HepG2 (cell line): ENCODE data around the gene AMOTL1. TPM values are rescaled to one million over a fixed set of nuclear protein-coding genes. Genes with fewer than 3 reads are reported as not detected.

Experiments used
- ATAC-seq: fragments of 200-7000 bp; cut with Tn5 transposase; 3 replicates; pipeline ENCODE4 v1.9.1; 2020; ENCODE audit warnings: mild to moderate bottlenecking, moderate library complexity
- BruUV-seq: library from RNA; stranded (reverse); fragments of 400-500 nt; replicated peaks from 2 replicates; lab custom pipeline; 2021; lab: Mats Ljungman, UMichigan
- CTCF ChIA-PET: fragments of 300-600 bp; formaldehyde crosslinking; extraction: SDS; loops from one replicate; lab custom pipeline; 2021; ENCODE audit warnings: low total read pairs, inconsistent platforms, low intra/inter-chr PET ratio; lab: Yijun Ruan, JAX
- POLR2A ChIA-PET: fragments of 350-600 bp; sonication (Branson Sonifier 250); formaldehyde crosslinking; loops from one replicate; lab custom pipeline; 2020; ENCODE audit warnings: antibody characterized with exemption, inconsistent platforms; lab: Yijun Ruan, JAX
- DNase-seq: peaks from one replicate; pipeline ENCODE4 v3.0.0-alpha.2; 2015; ENCODE audit warnings: low spot score
- FAIRE-seq: peaks from 3 replicates; lab custom pipeline; 2011; peaks lifted over from hg19 to GRCh38; lab: Jason Lieb, UNC
- H2AFZ ChIP-seq: one replicate; pipeline ENCODE4 v1.6.1; 2011; ENCODE audit warnings: low read length, inconsistent platforms
- H3K27ac ChIP-seq: fragments of 300-600 bp; 3 replicates; pipeline ENCODE4 v1.8.0; 2011; ENCODE audit warnings: mixed run types, mild to moderate bottlenecking, mixed read lengths, low read length, inconsistent platforms; ENCODE audit not compliant: insufficient read depth; ENCODE audit errors: extremely low read length
- H3K27me3 ChIP-seq, 2 experiments: fragments of 200-600 bp in 1 of 2; 2 replicates in 1 of 2; 3 replicates in 1 of 2; pipeline versions ENCODE4 v1.6.0 to v1.8.0; 2011; ENCODE audit warnings: low read length in 2 of 2, mild to moderate bottlenecking in 2 of 2, moderate library complexity in 2 of 2, inconsistent platforms in 1 of 2; ENCODE audit not compliant: insufficient read depth in 2 of 2, control insufficient read depth in 1 of 2
- H3K36me3 ChIP-seq, 2 experiments: fragments of 200-600 bp in 1 of 2; replicated peaks in 1 of 2; 2 replicates in 1 of 2; 3 replicates in 1 of 2; pipeline versions ENCODE4 v1.5.1 to v1.8.0; 2011; ENCODE audit warnings: low read length in 2 of 2, inconsistent platforms in 1 of 2; ENCODE audit not compliant: insufficient read depth in 2 of 2, control insufficient read depth in 1 of 2
- H3K4me1 ChIP-seq: 2 replicates; pipeline ENCODE4 v1.5.1; 2012; ENCODE audit warnings: low read length, inconsistent platforms; ENCODE audit not compliant: insufficient read depth
- H3K4me2 ChIP-seq: 2 replicates; pipeline ENCODE4 v1.6.0; 2011; ENCODE audit warnings: low read depth, low read length, inconsistent platforms
- H3K4me3 ChIP-seq, 3 experiments: fragments of 200-600 bp in 1 of 3; sonication (generic), shearing (Covaris generic) in 1 of 3; replicated peaks in 1 of 3; 2 replicates each; pipeline ENCODE4 v1.5.1; 2011 to 2016; ENCODE audit warnings: low read length in 3 of 3, inconsistent platforms in 2 of 3, low read depth in 2 of 3, mild to moderate bottlenecking in 2 of 3, control low read depth in 1 of 3, mixed read lengths in 1 of 3; ENCODE audit not compliant: insufficient read depth in 1 of 3
- H3K79me2 ChIP-seq: one replicate; pipeline ENCODE4 v1.6.1; 2011; ENCODE audit warnings: low read length, inconsistent platforms; ENCODE audit not compliant: insufficient read depth
- H3K9ac ChIP-seq: 2 replicates; pipeline ENCODE4 v1.6.0; 2011; ENCODE audit warnings: mild to moderate bottlenecking, low read depth, low read length, inconsistent platforms; ENCODE audit not compliant: insufficient read depth
- H3K9me3 ChIP-seq: 2 replicates; pipeline ENCODE4 v1.5.1; 2012; ENCODE audit warnings: mild to moderate bottlenecking, low read length
- H4K20me1 ChIP-seq: 2 replicates; pipeline ENCODE4 v1.6.0; 2011; ENCODE audit warnings: inconsistent platforms, mild to moderate bottlenecking, low read length, moderate library complexity; ENCODE audit not compliant: insufficient read depth
- BCL3 ChIP-seq: sonication (generic); formaldehyde crosslinking; IDR thresholded peaks from 2 replicates; pipeline ENCODE4 v1.5.1; 2020; ENCODE audit warnings: mild to moderate bottlenecking, missing genetic modification reagents, moderate library complexity
- BORCS8-MEF2B ChIP-seq: sonication (generic); formaldehyde crosslinking; IDR thresholded peaks from 2 replicates; pipeline ENCODE4 v1.8.0; 2022; ENCODE audit warnings: mild to moderate bottlenecking, missing genetic modification reagents
- HNF1B ChIP-seq: sonication (generic); formaldehyde crosslinking; IDR thresholded peaks from 2 replicates; pipeline ENCODE4 v1.5.1; 2020; ENCODE audit warnings: mild to moderate bottlenecking, moderate library complexity, missing genetic modification reagents
- HNRNPUL1 ChIP-seq: fragments of 200-400 bp; formaldehyde crosslinking; IDR thresholded peaks from 2 replicates; pipeline ENCODE4 v1.6.1; 2017; ENCODE audit warnings: low read depth, mild to moderate bottlenecking, low read length, moderate library complexity
- LBX2 ChIP-seq: sonication (generic); formaldehyde crosslinking; IDR thresholded peaks from 2 replicates; pipeline ENCODE4 v1.5.0; 2020; ENCODE audit warnings: missing genetic modification reagents, mild to moderate bottlenecking, borderline replicate concordance
- MAZ ChIP-seq, 2 experiments: sonication (generic) in 1 of 2; formaldehyde crosslinking in 1 of 2; IDR thresholded peaks; 2 replicates each; pipeline versions ENCODE4 v1.5.0 to v1.6.1; 2012 to 2020; ENCODE audit warnings: low read depth in 2 of 2, mild to moderate bottlenecking in 2 of 2, borderline replicate concordance in 1 of 2, improper control_type of control experiment in 1 of 2, low read length in 1 of 2, missing genetic modification reagents in 1 of 2, moderate library complexity in 1 of 2
- MIER2 ChIP-seq: IDR thresholded peaks from 2 replicates; pipeline ENCODE4 v1.6.1; 2016; ENCODE audit warnings: missing biosample characterization, missing genetic modification reagents
- PHF8 ChIP-seq: sonication (generic); formaldehyde crosslinking; IDR thresholded peaks from 2 replicates; pipeline ENCODE4 v1.5.0; 2020; ENCODE audit warnings: missing genetic modification reagents
- RNF219 ChIP-seq: sonication (generic); formaldehyde crosslinking; IDR thresholded peaks from 2 replicates; pipeline ENCODE4 v1.5.0; 2020; ENCODE audit warnings: mild to moderate bottlenecking, missing genetic modification reagents
- SAFB2 ChIP-seq: sonication (generic); formaldehyde crosslinking; IDR thresholded peaks from 2 replicates; pipeline ENCODE4 v1.5.1; 2020; ENCODE audit warnings: missing genetic modification reagents, low read depth, mild to moderate bottlenecking, borderline replicate concordance
- ZBTB8A ChIP-seq: sonication (generic); formaldehyde crosslinking; IDR thresholded peaks from 2 replicates; pipeline ENCODE4 v1.4.0; 2020; ENCODE audit warnings: mild to moderate bottlenecking, low read depth, missing genetic modification reagents, borderline replicate concordance
- ZMAT3 ChIP-seq: sonication (generic); formaldehyde crosslinking; conservative IDR thresholded peaks from 2 replicates; pipeline ENCODE4 v1.7.0; 2021; ENCODE audit warnings: missing genetic modification reagents
- ZNF180 ChIP-seq: sonication (generic); formaldehyde crosslinking; IDR thresholded peaks from 2 replicates; pipeline ENCODE4 v1.4.0; 2020; ENCODE audit warnings: low read depth, missing genetic modification reagents, borderline replicate concordance
- ZNF615 ChIP-seq: sonication (generic); formaldehyde crosslinking; IDR thresholded peaks from 2 replicates; pipeline ENCODE4 v1.5.0; 2020; ENCODE audit warnings: mild to moderate bottlenecking, missing genetic modification reagents, borderline replicate concordance
- ZNF639 ChIP-seq: conservative IDR thresholded peaks from 2 replicates; pipeline ENCODE4 v1.6.1; 2018; ENCODE audit warnings: missing genetic modification reagents
- WGBS: methylation state at CpG from one replicate; pipeline ENCODE4 v1.1.6; 2017; ENCODE audit warnings: low lambda C conversion rate; 5-methylcytosine and 5-hydroxymethylcytosine counted together
- in situ Hi-C: cut with HindIII; loops from 2 replicates; pipeline ENCODE4 v1.10.0; 2017; ENCODE audit warnings: low pct_unique_long_range_greater_than_20kb; ENCODE audit not compliant: extremely low pct_ligation_motif_present
- intact Hi-C: fragments of 100-400 bp; cut with micrococcal nuclease; formaldehyde crosslinking; loops from one replicate; pipeline ENCODE4 v1.10.0; 2022; ENCODE audit not compliant: unreplicated experiment
- polyA plus RNA-seq, 8 experiments: library from polyadenylated mRNA; depleted of rRNA in 3 of 8; stranded (reverse) in 7 of 8; unstranded in 1 of 8; fragments of >200 nt; fragmentation: Illumina TruSeq in 4 of 8; extraction: Trizol in 4 of 8; gene quantifications; 2 replicates each; pipeline versions ENCODE4 v1.2.1 to v1.2.3, GENCODE V29; 2011 to 2016; ENCODE audit warnings: low read depth in 4 of 8, missing spikeins in 1 of 8, mixed read lengths in 1 of 8; ENCODE audit not compliant: insufficient read depth in 1 of 8
- total RNA-seq, 5 experiments: library from RNA; depleted of rRNA; stranded (reverse); fragments of >200 nt; fragmentation: Illumina TruSeq; extraction: Trizol; gene quantifications; 2 replicates each; pipeline ENCODE4 v1.2.3, GENCODE V29; 2016; ENCODE audit warnings: low read depth in 1 of 5

AMOTL1 gene
- total and polyA plus RNA-seq, 2 of the 13 experiments (the other 11 are each of a cell fraction or from before 2014, with no cell fraction given) = 0.01 to 0.20 TPM

- no peak for DNase-seq
- Histone ChIP-seq H3K4me1 (no peaks in the 10 kb centered on the region), H3K79me2 (no peaks in the 10 kb centered on the region), H3K27me3 (no peaks in the 10 kb centered on the region), H3K9me3 (no peaks in the 10 kb centered on the region), H3K4me3 (no peak overlapping the region), H2AFZ (no peak overlapping the region), H3K36me3 (no peaks in the 10 kb centered on the region), H3K9ac (no peak overlapping the region), H3K4me2 (no peak overlapping the region), H3K27ac (no peak overlapping the region), H4K20me1 (no peaks in the 10 kb centered on the region)
- ChIA-PET POLR2A (no interaction called here), CTCF (no interaction called here)
- WGBS = 68% methylated on average over 4 of the region's 4 CpGs
- no peak for ATAC-seq
- FAIRE-seq = no peak
- intact Hi-C loops = no loop called here
- in situ Hi-C loops = no loop called here
- no TSS peak for BruUV-seq
- TF ChIP-seq SAFB2 (CRISPR knock-in tag) (no peak), MIER2 (CRISPR knock-in tag) (no peak), BORCS8-MEF2B (no peak), ZNF180 (no peak), ZBTB8A (no peak), PHF8 (no peak), ZMAT3 (CRISPR knock-in tag) (no peak), ZNF615 (CRISPR knock-in tag) (no peak), HNF1B (no peak), BCL3 (CRISPR knock-in tag) (no peak), MAZ (IDR thresholded peaks at IDR 0.05; ENCODE audit: borderline replicate concordance, low read depth, low read length) (no peak), MAZ (CRISPR knock-in tag; IDR thresholded peaks at IDR 0.05; ENCODE audit: low read depth) (no peak), HNRNPUL1 (no peak), RNF219 (no peak), ZNF639 (CRISPR knock-in tag) (no peak), LBX2 (no peak)
These were observed 72.1 kb downstream of the AMOTL1 start for GRCh38 chr11:94840209-94840608.
